ENCODE measurements around the gene RNGTT. TPM values are rescaled to one million over a fixed set of nuclear protein-coding genes. Genes with fewer than 3 reads are reported as not detected.

Gene RNGTT
- 37.7 TPM for polyA plus RNA-seq

DNA sequence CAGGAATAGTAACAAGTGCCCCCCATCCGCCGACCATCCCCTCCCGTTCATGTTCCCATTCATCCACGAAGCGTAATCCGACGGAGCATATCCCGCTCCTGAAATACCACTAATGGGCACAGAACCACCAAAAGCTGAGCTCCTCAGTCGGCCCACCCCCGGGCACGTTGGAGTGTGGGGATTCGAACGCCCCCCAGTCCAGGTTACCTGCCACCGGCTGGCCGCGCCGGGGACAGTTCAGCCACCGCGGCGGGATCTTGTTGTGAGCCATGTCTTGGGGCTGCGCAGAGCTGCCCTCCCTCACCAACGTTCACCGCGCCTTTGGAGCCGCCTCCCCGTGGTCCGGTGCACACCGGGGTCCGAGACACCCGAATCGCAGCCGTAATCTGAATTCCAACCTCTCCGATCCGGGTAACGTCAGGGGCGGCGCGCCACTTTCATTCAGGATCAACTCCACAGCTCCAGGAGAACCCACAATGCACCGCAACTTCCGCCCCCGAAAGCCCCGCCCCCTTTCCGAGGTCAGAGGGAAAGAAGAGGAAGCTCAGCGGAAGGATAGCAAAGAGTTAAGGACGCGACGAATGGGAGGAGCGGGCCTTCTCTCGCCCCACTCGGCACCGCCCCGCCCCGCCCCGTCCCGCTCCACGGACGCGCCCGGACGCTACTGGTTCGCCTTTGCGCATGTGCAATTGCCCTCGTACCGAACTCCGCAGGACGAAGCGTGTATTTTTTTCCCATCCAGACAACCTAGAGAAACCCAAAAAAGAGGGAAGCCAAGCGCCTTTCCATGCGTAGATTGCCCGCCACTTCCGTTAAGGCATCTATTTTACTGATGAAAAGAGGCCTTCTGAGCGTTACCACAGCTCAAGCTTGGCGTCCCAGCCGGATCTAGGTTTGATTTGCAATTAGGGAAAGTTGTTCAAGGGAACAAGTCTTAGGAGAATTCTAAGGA, at the start of gene RNGTT:
RNGTT (minus strand) TSS at position 480 of the 952 bp plus-strand sequence; CDS start at position 271, 209 bp downstream.
- Mint-ChIP-seq H3K4me1 (peaks cover 17 to 29% (median 29%) of the 10 kb centered on the region in 3 donors), H3K36me3 (peaks cover 3% of the 10 kb centered on the region), H3K27me3 (no peaks in the 10 kb centered on the region), H3K27ac (peak within 1 kb of the TSS; percentile 89 to 96 (median 89)), H3K4me3 (peak within 1 kb of the TSS; percentile 97 to 100 (median 99)), H3K9me3 (peaks cover 0 to 4% (median 3%) of the 10 kb centered on the region in 3 donors)

DNA sequence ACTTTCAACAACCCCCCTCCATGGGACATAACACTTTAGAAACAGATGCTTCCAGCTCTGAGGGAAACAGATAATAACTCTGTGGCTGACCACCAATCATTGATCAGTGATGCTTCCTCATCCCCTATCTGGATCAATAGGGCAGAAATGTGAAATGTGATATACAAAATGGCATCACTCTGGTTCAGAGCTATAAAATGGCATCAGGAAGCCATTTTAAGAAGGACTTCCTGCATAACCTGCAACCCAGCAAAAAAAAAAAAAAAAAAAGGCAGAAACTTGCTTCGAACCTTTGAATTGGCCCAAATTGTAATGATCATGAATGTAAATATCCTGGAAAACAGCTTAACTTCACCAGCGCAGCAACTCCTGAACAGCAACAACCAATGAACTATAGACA, 48.0 kb upstream of the RNGTT start:
- no peak overlapping the region for H3K4me3 Mint-ChIP-seq
- H3K27me3 Mint-ChIP-seq = peaks cover 9% of the 10 kb centered on the region
- peaks cover 1% of the 10 kb centered on the region for H3K36me3 Mint-ChIP-seq

DNA sequence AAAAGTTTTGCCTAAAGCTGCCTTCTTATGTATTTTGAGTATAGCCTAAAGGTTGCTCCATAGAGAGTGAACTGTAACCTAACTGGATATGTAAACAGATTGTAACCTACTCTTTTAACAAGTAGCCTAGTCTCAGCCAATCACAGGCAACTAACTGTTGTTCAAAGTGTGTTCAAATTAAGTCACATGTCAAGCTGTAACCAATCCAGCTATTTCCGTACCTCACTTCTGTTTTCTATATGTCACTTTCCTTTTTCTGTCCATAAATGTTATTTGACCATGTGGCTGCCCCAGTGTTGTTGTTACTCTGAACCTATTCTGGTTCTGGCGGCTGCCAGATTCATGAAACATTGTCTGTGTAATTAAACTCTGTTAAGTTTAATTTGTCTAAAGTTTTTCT, 47.4 kb upstream of the RNGTT start:
- Mint-ChIP-seq H3K27me3 (peaks cover 9% of the 10 kb centered on the region), H3K4me1 (peaks cover 2 to 6% (median 4%) of the 10 kb centered on the region in 3 donors), H3K36me3 (peaks cover 1% of the 10 kb centered on the region), H3K9me3 (peaks cover 0 to 4% (median 0%) of the 10 kb centered on the region in 3 donors), H3K27ac (no peak overlapping the region), H3K4me3 (no peak overlapping the region)

More for the DNA sequence above, 48.0 kb upstream of the RNGTT start:
- Mint-ChIP-seq H3K4me1 (peaks cover 2 to 6% (median 4%) of the 10 kb centered on the region in 3 donors), H3K27ac (no peak overlapping the region), H3K9me3 (peaks cover under 1 to 7% (median 5%) of the 10 kb centered on the region in 3 donors)

DNA sequence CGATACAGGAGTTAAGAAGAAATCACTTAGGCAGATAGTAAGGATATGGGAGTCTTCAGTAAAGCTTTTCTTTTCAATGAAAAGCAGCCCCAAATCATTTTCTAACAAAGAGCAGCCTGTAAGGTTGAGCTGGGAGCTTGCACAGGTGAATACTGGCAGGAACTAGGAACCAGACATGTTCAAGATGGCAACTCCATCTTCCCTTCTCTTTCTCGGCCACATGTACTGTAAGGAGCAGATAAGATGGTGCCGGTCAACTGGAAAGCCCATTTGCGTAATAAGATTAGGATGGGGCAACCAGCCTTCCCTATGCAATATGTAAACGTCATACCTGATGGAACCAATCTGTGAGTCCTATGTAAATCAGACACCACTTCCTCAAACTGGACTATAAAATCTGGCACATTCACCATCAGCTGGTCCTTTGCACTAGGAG, 46.2 kb upstream of the RNGTT start:
- peaks cover 8% of the 10 kb centered on the region for H3K27me3 Mint-ChIP-seq
- H3K4me1 Mint-ChIP-seq = peaks cover 2 to 6% (median 4%) of the 10 kb centered on the region in 3 donors
- peak overlapping the region in 1 of 3 donors; percentile 19 for H3K27ac Mint-ChIP-seq
- peaks cover 1% of the 10 kb centered on the region for H3K36me3 Mint-ChIP-seq
- H3K9me3 Mint-ChIP-seq = peaks cover 0 to 4% (median 2%) of the 10 kb centered on the region in 3 donors
- H3K4me3 Mint-ChIP-seq = no peak overlapping the region

DNA sequence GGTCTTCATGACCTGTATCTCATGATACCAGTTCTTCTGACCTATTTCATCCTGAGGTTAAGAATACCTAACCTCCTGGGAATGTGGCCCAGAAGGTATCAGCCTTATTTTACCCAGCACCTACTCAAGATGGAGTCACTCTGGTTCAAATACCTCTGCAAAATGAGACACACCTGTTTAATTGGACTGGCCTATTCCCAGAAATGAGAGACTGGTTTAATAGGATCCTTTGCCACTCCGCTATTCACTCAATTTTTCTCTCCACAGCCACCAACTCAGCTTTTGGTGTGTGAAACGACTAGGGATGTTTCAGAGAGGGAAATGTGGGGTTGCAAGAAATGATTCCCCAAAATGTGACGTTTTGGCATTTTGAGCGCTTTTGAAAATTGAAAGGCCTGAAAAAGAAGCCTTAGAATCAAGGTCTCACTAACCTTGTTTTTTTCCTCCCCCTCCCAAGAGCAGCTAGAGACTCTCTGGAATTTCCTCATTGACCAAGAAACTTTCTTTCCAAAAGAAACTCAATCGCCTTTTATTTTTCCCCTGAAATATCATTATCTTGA, 45.5 kb upstream of the RNGTT start:
- Mint-ChIP-seq H3K4me1 (peaks cover 2 to 6% (median 4%) of the 10 kb centered on the region in 3 donors), H3K27me3 (peaks cover 7% of the 10 kb centered on the region), H3K4me3 (no peak overlapping the region), H3K27ac (peak overlapping the region in 1 of 3 donors; percentile 19), H3K9me3 (peaks cover 0 to 4% (median 2%) of the 10 kb centered on the region in 3 donors), H3K36me3 (peaks cover 1% of the 10 kb centered on the region)

DNA sequence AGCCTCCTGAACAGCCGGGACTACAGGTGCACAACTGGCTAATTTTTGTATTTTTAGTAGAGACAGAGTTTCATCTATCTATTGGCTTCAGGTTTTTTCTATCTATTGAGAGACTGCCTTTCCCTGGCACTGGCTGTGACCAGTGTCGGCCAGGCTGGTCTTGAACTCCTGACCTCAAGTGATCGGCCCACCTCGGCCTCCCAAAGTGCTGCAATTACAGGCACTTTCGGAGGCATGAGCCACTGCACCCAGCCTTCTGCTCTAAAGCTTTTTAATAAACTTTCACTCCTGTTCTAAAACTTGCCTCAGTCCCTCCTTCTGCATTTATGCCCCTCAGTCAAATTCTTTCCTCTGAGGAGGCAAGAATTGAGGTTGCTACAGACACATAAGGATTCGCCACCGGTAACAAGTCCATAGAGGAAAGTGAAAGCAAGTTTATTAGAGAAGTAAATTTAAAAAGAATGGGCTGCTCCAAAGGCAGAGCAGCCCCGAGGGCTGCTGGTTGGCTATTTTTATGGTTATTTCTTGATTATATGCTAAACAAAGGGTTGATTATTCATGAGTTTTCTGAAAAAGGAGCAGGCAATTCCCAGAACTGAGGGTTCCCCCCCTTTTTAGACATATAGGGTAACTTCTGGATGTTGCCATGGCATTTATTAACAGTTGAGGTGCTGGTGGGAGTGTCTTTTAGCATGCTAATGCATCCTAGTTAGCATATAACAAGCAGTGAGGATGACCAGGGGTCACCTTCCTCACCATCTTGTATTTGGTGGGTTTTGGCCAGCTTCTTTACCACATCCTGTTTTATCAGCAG, 44.8 kb upstream of the RNGTT start:
- Mint-ChIP-seq H3K4me1 (peaks cover 2 to 6% (median 4%) of the 10 kb centered on the region in 3 donors), H3K36me3 (peaks cover 1% of the 10 kb centered on the region), H3K27ac (no peak overlapping the region), H3K27me3 (peaks cover 7% of the 10 kb centered on the region), H3K4me3 (peak overlapping the region in 2 of 4 donors; percentile 54 to 77), H3K9me3 (peaks cover 0 to 4% (median 2%) of the 10 kb centered on the region in 3 donors)

DNA sequence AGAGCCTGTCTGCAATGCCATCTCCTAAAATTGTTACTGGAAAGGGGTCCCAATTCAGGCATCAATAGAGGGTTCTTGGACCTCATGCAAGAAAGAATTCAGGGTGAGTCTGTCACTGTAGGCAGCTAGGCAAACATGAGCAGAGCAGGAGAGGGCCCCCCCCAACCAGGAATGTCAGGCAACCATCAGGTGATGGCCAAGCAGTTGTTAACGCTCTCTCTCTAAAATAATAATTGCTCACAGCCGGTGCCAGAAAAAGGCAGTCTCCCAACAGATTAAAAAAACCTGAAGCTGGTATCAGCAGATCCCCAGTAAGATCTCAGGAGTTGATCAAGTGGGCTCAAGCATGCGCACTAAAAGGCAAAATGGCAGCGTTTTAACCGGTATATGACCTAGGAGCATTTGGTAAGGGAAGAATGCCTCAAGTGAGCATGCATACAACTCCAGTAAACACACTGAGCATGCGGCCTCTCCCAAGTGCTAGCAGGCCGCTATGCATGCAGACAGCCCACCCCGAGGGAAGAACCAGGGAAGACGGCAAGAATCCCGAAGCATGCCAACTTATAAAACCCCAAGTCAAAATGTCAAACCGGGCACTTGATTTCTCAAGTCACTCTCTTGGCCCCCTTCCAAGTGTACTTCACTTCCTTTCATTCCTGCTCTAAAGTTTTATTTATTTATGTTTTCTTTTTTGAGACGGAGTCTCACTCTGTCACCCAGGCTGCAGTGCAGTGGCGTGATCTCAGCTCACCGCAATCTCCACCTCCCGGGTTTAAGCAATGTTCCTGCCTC, 44.0 kb upstream of the RNGTT start:
- peaks cover 6% of the 10 kb centered on the region for H3K27me3 Mint-ChIP-seq
- H3K4me3 Mint-ChIP-seq = no peak overlapping the region
- H3K9me3 Mint-ChIP-seq = peaks cover 0 to 4% (median 2%) of the 10 kb centered on the region in 3 donors
- no peak overlapping the region for H3K27ac Mint-ChIP-seq
- peaks cover 1% of the 10 kb centered on the region for H3K36me3 Mint-ChIP-seq
- H3K4me1 Mint-ChIP-seq = peaks cover 2 to 6% (median 4%) of the 10 kb centered on the region in 3 donors

DNA sequence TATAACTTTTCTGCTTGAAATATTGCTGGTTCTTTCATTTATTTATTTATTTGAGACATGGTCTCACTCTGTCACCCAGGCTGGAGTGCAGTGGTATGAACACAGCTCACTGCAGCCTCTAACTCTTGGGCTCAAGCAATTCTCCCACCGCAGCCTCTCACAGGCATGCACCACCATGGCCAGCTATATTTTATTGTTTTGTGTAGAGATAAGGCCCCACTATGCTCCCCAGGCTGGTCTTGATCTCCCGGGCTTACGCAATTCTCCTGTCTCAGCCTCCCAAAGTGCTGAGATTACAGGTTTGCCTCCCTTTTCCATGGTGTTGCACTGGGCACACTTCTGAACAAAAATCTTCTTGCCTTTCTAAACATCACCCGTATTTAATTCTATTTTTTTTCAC, 39.1 kb upstream of the RNGTT start:
- Mint-ChIP-seq H3K4me1 (peaks cover 0 to 5% (median 1%) of the 10 kb centered on the region in 3 donors), H3K27ac (peak overlapping the region in 1 of 3 donors; percentile 67), H3K36me3 (no peaks in the 10 kb centered on the region), H3K27me3 (peaks cover 3% of the 10 kb centered on the region), H3K4me3 (no peak overlapping the region), H3K9me3 (peaks cover 0 to 2% (median 1%) of the 10 kb centered on the region in 3 donors)

DNA sequence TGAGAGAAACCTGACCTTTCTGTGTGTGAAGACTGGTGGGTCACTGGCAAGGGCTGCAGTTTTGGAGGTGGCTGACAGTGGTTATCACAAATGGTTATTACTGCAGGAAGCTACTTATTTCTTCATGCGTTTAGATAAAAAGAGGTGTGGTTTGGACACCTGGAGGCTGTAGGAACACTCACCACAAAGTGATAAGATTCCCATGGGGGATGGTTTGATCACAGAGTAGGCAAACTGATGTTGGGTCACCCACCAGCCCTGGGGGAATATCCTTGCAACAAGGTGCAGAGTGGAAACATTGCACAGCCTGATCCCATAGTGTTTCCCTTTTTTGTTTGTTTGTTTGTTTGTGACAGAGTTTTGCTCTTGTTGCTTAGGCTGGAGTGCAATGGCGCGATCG, 33.9 kb upstream of the RNGTT start:
- H3K4me1 Mint-ChIP-seq = peaks cover 2 to 5% (median 2%) of the 10 kb centered on the region in 3 donors
- no peaks in the 10 kb centered on the region for H3K27me3 Mint-ChIP-seq
- H3K4me3 Mint-ChIP-seq = no peak overlapping the region
- no peaks in the 10 kb centered on the region for H3K36me3 Mint-ChIP-seq
- peaks cover 0 to 2% (median 0%) of the 10 kb centered on the region in 3 donors for H3K9me3 Mint-ChIP-seq
- peak overlapping the region in 1 of 3 donors; percentile 57 for H3K27ac Mint-ChIP-seq

DNA sequence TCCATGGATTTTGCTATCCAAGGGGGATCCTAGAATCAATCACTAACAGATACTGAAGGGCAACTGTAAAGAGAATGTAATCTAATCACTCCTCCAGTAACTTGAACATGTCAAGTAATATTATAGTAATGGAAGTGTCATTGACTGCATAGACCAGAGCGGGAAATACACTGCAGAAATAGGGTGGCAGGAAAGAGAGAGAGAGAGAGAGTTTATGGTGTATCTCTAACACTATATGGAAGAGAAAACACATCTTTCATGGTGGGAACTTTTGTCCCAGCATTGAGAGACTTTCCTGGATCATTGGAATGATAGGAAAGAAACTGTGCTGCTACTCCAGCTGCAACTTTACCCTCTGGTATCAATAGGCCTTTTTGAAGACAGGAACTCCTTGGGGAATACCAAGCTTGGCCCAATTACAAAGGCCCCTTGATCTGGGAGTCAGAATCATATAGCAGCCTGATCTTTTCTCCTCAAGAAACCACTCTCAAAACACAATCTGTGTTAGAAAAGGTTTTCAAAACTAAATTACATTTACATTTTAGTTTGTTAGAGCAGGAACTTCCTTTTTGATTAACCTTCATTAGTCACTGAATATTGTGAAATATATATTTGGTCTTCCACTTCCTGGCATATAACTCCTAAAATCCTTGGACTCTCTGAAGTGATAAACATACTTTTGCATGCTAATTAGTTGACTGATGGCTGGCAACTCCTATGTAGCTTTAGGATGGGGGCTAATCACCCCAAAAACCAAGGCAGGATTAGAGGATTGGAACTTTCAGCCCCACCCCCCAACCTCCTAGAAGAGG, 29.5 kb upstream of the RNGTT start:
- Mint-ChIP-seq H3K9me3 (peaks cover 0 to 2% (median 0%) of the 10 kb centered on the region in 3 donors), H3K4me1 (peaks cover 1 to 2% (median 2%) of the 10 kb centered on the region in 3 donors), H3K4me3 (peak overlapping the region in 1 of 4 donors; percentile 47), H3K27ac (no peak overlapping the region), H3K36me3 (no peaks in the 10 kb centered on the region), H3K27me3 (no peaks in the 10 kb centered on the region)

DNA sequence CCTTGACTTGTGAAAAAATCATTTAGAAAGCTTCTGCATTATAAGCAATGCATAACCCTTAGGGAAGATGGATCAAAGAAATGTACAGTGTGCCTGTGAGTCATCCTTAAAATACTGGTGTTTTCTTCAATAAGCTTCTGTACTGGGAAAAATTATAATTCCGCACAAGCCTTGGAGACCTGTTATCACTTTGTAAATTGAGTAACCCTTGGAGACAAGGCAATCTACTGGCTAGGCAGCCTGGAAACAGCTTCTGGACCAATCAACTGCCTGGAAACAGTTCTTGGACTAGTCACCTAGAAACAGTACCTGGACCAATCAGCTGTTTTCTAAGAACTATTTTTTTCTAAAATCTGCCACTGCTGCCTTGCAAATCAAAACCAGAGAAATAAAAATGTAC, 25.8 kb upstream of the RNGTT start:
- Mint-ChIP-seq H3K4me1 (no peaks in the 10 kb centered on the region), H3K36me3 (no peaks in the 10 kb centered on the region), H3K27ac (no peak overlapping the region), H3K9me3 (no peaks in the 10 kb centered on the region), H3K4me3 (no peak overlapping the region), H3K27me3 (peaks cover 1% of the 10 kb centered on the region)

DNA sequence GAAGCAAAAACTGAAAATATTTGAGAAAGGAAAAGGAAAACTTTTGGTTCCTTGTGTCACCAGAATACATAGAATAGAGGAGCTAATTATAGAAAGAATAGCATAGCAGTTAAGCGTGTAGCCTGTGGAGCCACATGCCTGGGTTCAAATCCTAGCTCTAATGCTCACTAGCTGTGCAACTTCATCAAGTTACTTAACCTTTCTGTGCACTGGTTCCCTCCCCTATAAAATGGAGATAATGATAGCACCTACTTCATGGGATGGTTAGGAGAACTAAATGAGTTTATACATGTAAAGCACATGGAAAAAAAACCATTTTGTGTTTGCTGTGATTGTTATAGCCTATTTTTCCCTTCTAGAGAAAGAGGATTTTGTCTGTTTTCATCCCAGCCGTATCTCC, 24.5 kb upstream of the RNGTT start:
- no peaks in the 10 kb centered on the region for H3K4me1 Mint-ChIP-seq
- H3K27me3 Mint-ChIP-seq = peaks cover 1% of the 10 kb centered on the region
- H3K36me3 Mint-ChIP-seq = no peaks in the 10 kb centered on the region
- H3K4me3 Mint-ChIP-seq = no peak overlapping the region
- H3K9me3 Mint-ChIP-seq = no peaks in the 10 kb centered on the region
- no peak overlapping the region for H3K27ac Mint-ChIP-seq

DNA sequence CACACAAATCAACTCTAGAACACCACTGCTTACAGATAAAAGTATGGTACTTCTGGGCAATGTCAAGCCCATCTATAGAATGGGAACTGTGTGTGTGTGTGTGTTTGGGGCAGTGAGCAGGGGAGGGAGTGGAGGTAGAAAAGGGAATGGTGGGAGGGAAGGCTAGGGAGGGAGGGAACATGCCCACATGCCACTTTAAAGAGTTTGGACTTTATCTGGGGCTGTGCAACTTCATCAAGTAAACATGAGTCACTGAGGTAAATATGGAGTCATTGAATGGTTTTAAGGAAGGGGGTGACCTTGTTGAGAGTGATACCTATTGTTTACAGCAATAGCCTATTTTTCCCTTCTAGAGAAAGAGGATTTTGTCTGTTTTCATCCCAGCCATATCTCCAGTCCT, 22.5 kb upstream of the RNGTT start:
- Mint-ChIP-seq H3K9me3 (no peaks in the 10 kb centered on the region), H3K27ac (no peak overlapping the region), H3K36me3 (no peaks in the 10 kb centered on the region)

More for the DNA sequence above, 22.5 kb upstream of the RNGTT start:
- Mint-ChIP-seq H3K4me3 (no peak overlapping the region), H3K4me1 (no peaks in the 10 kb centered on the region), H3K27me3 (peaks cover 1% of the 10 kb centered on the region)

All from IgD-negative memory B cell (primary cell).